Activated CD4-positive, alpha-beta memory T cell treated with anti-CD3 and anti-CD28 coated beads for 36 hours (primary cell): Measurements from ENCODE around the gene NAPSA. TPM values are rescaled to one million over a fixed set of nuclear protein-coding genes. Genes with fewer than 3 reads are reported as not detected.
A peak's percentile ranks its signal among the peaks of the same experiment; 100 is the strongest.

Source experiments
- CTCF ChIA-PET: fragments of 350-600 bp; sonication (Branson Sonifier 250); formaldehyde crosslinking; loops from one replicate; lab custom pipeline; 2021; ENCODE audit warnings: antibody characterized with exemption, inconsistent platforms; lab: Charles Lee
- POLR2A ChIA-PET: fragments of 350-600 bp; sonication (Branson Sonifier 250); formaldehyde crosslinking; loops from one replicate; lab custom pipeline; 2021; ENCODE audit warnings: antibody characterized with exemption; lab: Charles Lee
- DNase-seq: peaks from one replicate; pipeline ENCODE4 v3.0.0-alpha.2; 2020
- H3K27ac Mint-ChIP-seq: one replicate; pipeline ENCODE4 v1.8.0; 2021; ENCODE audit warnings: mixed read lengths
- H3K27me3 Mint-ChIP-seq: one replicate; pipeline ENCODE4 v1.8.0; 2021; ENCODE audit warnings: mixed read lengths
- H3K36me3 Mint-ChIP-seq: one replicate; pipeline ENCODE4 v1.8.0; 2021; ENCODE audit warnings: mixed read lengths
- H3K4me1 Mint-ChIP-seq: one replicate; pipeline ENCODE4 v1.8.0; 2021; ENCODE audit warnings: low read depth, mixed read lengths
- H3K4me3 Mint-ChIP-seq: one replicate; pipeline ENCODE4 v1.8.0; 2021; ENCODE audit warnings: mild to moderate bottlenecking, mixed read lengths
- H3K9me3 Mint-ChIP-seq: one replicate; pipeline ENCODE4 v1.8.0; 2021; ENCODE audit warnings: mixed read lengths
- intact Hi-C: fragments of 100-400 bp; cut with micrococcal nuclease; formaldehyde crosslinking; loops from one replicate; pipeline ENCODE4 v1.15.1; 2023
- total RNA-seq, 2 experiments: library from RNA; stranded (reverse); gene quantifications; one replicate each; pipeline ENCODE4 v1.2.3, GENCODE V29; 2021

Gene NAPSA
- total RNA-seq, 2 experiments from 2014 or later = 88.8 to 99.8 TPM

DNA sequence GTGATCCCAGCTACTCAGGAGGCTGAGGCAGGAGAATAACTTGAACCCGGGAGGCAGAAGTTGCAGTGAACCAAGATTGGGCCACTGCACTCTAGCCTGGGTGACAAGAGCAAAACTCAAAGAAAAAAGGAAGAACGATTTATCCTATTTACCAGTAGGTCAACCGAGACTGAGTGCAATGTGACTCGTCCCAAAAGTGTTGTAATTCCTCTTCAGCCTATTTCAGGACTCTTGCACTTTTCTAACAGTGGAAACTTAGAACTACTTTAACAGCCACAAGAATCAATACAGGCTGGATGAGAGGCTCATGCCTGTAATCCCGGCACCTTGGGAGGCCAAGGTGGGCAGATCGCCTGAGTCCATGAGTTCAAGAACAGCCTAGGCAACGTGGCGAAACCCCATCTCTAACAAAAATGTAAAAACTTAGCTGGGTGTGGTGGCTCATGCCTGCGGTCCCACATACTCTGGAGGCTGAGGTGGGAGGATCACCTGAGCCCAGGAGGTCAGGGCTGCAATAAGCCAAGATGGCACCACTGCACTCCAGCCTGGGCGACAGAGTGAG is 6.6 kb upstream of the NAPSA start:
- ChIA-PET POLR2A (no interaction called here), CTCF (no interaction called here)
- H3K4me1 Mint-ChIP-seq = peaks cover 29% of the 10 kb centered on the region
- H3K9me3 Mint-ChIP-seq = no peaks in the 10 kb centered on the region
- H3K4me3 Mint-ChIP-seq = no peak overlapping the region
- peaks cover 3% of the 10 kb centered on the region for H3K36me3 Mint-ChIP-seq
- no peaks in the 10 kb centered on the region for H3K27me3 Mint-ChIP-seq
- no peak for DNase-seq
- no peak overlapping the region for H3K27ac Mint-ChIP-seq
- intact Hi-C loops = no loop called here

DNA sequence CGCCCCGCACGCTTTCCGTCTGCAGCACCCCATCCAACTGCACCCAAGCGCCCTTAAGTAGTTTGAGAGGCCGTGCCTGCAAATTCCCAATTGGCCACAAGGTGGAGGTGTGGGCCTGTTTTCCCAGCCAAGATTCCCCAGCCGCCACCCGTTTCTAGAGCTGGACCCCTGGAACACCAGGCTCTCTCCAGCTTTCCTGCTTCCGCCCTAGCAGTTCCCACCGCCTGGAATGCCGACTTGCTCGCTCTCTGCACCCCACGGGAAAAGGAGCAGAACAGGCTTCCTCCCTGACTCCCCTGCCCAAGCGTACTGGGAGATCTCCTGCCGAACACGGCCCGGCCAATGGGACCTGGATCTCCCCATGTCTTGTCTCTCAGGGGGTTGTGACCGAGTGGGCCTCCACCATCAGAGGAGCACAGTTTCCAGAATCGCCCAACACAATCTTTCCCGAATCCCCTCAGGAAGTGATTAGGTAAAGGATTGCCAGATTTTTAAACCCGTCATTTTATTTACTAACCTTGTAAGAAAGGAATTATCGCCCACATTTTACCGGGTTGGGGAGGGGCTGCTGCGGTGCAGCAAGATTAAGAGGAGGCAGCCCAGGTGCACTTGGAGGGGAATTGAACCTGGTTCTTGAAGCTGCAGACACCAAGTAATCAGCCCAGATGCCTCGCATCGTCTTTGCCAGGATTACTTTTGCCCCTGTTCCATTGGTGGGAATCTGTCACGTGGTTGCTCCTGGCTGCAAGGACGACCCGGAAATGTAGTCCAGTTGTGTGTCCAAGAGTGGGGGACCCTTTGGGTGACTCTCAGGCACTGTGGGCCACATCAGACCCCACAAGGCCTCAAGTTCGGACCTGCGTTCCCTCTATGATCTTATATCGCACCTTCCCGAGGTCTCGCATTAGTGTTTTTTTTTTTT is 3.5 kb upstream of the NAPSA start:
- H3K4me1 Mint-ChIP-seq = peaks cover 35% of the 10 kb centered on the region
- ChIA-PET POLR2A (interaction anchor here (1.0 to 1.9 kb wide), 2 partner anchors 11 to 18 kb away, joined by 3 to 12 read pairs; no protein-coding TSS in a partner anchor), CTCF (interaction anchor here (0.7 to 6.5 kb wide), 17 partner anchors 9 to 728 kb away, joined by 3 to 60 read pairs (median 5); partner anchors contain the start of gene POLD1)
- DNase-seq = peak; percentile 88
- peak overlapping the region; percentile 94 for H3K4me3 Mint-ChIP-seq
- no peaks in the 10 kb centered on the region for H3K27me3 Mint-ChIP-seq
- H3K27ac Mint-ChIP-seq = peak overlapping the region; percentile 93
- no peaks in the 10 kb centered on the region for H3K36me3 Mint-ChIP-seq
- intact Hi-C loops = loop anchor here (1.0 to 5.0 kb wide), 4 partner anchors 7 to 117 kb away; partner anchors contain the start of gene NR1H2
- H3K9me3 Mint-ChIP-seq = no peaks in the 10 kb centered on the region

DNA sequence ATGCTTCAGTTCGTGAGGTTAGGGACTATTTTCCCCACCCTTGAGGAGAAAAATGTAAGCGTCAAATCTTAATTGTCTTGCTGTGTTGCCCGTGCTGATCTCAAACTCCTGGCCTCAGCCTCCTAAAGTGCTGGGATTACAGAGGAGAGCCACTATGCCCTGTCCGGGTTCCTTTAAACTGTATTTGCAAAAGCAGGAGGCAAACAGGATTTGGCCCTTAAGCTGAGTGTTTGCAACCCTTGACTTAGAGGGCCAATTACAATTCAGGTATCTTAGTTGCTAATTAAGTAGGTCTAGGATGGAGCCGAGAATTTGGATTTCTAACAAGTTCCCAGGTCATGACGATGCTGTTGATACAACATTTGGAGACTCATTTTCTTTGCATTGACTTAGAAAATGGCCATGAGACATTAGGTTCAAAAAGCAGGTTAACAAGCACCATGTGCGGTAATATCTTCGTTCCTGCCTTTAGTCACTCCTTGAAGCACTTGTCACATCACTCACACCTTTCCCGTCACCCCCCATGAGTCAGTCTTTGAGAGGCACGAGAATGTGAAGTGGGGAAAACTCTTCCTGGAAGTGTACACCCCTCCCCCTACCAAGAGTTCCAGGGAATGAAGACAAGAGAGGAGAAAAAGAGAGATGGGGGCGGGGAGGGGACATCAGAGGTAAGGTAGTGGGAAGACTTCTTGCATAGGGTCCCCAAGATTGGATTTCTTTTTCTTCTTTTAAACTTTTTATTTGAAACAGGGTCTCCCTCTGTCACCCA is 2.6 kb downstream of the NAPSA start:
- peak; percentile 79 for DNase-seq
- intact Hi-C loops = loop anchor here (1.0 to 2.0 kb wide), 2 partner anchors 16 to 34 kb away; partner anchors contain the start of gene KCNC3
- ChIA-PET POLR2A (interaction anchor here (0.8 to 1.7 kb wide), 4 partner anchors 13 to 53 kb away, joined by 3 to 4 read pairs (median 3); partner anchors contain the start of genes NR1H2 and POLD1), CTCF (interaction anchor here (1.9 kb wide), 1 partner anchor 13 kb away, joined by 8 read pairs; the partner anchor contains the start of gene NR1H2)
- Mint-ChIP-seq H3K36me3 (peaks cover 42% of the 10 kb centered on the region), H3K9me3 (no peaks in the 10 kb centered on the region), H3K27me3 (no peaks in the 10 kb centered on the region), H3K4me3 (peak overlapping the region; percentile 46), H3K27ac (peak overlapping the region; percentile 93), H3K4me1 (peaks cover 80% of the 10 kb centered on the region)

DNA sequence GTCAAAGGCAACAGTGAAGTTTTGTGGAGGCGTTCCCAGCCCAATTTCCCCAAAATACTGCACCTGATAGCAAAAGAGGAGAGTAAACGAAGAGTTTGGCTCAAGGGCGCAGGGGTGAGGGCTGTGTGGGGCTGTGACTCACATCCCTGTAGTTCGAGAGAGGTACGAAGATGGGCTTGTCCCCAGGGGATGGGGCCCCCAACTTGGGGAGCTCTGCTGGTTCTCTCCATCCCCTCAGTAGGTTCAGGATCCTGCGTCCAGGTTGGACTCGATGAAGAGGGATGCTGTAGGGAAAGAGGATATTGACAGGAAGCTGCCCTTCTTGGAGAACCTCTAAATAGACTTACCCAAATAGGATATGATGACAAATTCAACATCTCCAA is 3.4 kb downstream of the NAPSA start:
- ChIA-PET CTCF (no interaction called here), POLR2A (interaction anchor here (1.0 to 1.7 kb wide), 3 partner anchors 14 to 54 kb away, joined by 3 to 4 read pairs (median 3); partner anchors contain the start of genes NR1H2 and POLD1)
- Mint-ChIP-seq H3K4me3 (peak overlapping the region; percentile 46), H3K27ac (peak overlapping the region; percentile 93), H3K27me3 (no peaks in the 10 kb centered on the region), H3K9me3 (no peaks in the 10 kb centered on the region), H3K4me1 (peaks cover 81% of the 10 kb centered on the region), H3K36me3 (peaks cover 42% of the 10 kb centered on the region)
- intact Hi-C loops = loop anchor here (2.0 kb wide), 1 partner anchor 33 kb away; the partner anchor contains the start of gene KCNC3
- peak; percentile 51 for DNase-seq

DNA sequence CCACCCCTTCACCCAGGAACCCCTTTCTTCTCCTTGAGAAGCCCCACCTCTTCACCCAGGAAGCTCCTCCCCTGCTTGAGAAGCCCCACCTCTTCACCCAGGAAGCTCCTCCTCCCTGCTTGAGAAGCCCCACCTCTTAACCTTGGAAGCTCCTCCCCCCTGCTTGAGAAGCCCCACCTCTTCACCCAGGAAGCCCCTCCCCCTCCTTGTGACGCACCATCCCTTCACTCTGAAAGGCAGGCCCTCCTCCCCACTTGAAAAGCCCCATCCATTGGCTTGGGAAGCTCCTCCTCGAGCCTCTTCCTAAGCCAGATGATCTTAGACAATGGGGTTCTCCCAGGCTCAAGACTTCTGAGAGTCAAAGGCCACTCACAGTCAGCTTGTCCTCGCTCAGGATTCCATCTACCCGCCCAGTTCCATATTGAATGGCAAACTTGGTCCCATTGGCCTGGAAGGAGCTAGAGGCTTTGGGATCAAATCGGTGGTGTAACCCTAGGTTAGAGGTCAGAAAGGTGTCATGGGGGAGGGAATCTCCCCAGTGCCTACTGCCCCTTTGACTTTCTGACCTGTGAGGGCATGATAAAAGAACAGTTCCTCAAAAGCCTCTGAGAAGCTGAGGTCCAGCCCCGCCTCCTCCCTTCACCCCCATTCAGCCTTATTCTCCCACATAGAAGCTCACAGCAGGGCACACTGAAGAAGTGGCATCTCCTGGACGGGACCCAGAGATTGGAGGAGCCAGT is 4.0 kb downstream of the NAPSA start:
- intact Hi-C loops = loop anchor here (2.0 kb wide), 1 partner anchor 33 kb away; the partner anchor contains the start of gene KCNC3
- ChIA-PET POLR2A (interaction anchor here (1.3 to 1.7 kb wide), 2 partner anchors 15 to 23 kb away, joined by 3 to 4 read pairs; partner anchors contain the start of genes NR1H2 and POLD1), CTCF (interaction anchor here (1.0 to 1.7 kb wide), 2 partner anchors 15 to 99 kb away, joined by 3 to 4 read pairs; partner anchors contain the start of gene NR1H2)
- Mint-ChIP-seq H3K27me3 (no peaks in the 10 kb centered on the region), H3K4me3 (peak overlapping the region; percentile 46), H3K27ac (peak overlapping the region; percentile 93), H3K36me3 (peaks cover 42% of the 10 kb centered on the region), H3K4me1 (peaks cover 81% of the 10 kb centered on the region), H3K9me3 (no peaks in the 10 kb centered on the region)
- DNase-seq = peak; percentile 68

DNA sequence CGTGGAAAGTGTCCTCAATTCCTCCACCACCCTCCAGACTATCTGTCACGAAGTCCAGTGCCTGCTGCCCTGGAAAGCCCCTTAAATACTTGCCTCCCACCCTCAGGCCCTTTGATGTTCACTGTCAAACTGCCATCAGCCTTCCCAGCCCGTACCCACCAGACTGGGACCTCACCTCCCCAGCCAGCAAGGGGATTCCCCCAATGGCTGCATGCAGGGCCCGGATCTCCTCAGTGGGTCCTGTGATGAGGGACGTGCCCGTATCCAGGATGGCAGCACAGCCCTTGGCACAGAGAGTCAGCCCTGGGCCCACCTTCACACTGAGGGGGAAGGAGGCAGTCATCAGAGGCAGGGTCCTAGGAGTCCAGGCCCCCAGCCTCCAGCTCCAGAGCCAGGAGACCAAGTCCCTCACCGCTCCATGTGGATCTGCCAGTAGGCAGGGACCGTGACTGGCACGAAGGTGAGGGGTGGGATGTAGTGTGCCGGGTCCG is 6.1 kb downstream of the NAPSA start:
- Mint-ChIP-seq H3K4me1 (peaks cover 67% of the 10 kb centered on the region), H3K36me3 (peaks cover 42% of the 10 kb centered on the region), H3K9me3 (no peaks in the 10 kb centered on the region), H3K27ac (peak overlapping the region; percentile 93), H3K4me3 (peak overlapping the region; percentile 81), H3K27me3 (no peaks in the 10 kb centered on the region)
- intact Hi-C loops = loop anchor here (5.0 kb wide), 2 partner anchors 198 to 423 kb away; no protein-coding TSS in a partner anchor
- POLR2A ChIA-PET = interaction anchor here (2.7 kb wide), 1 partner anchor 9 kb away, joined by 12 read pairs; no protein-coding TSS in a partner anchor
- CTCF ChIA-PET = interaction anchor here (1.4 kb wide), 1 partner anchor 10 kb away, joined by 4 read pairs; no protein-coding TSS in a partner anchor
- DNase-seq = no peak

DNA sequence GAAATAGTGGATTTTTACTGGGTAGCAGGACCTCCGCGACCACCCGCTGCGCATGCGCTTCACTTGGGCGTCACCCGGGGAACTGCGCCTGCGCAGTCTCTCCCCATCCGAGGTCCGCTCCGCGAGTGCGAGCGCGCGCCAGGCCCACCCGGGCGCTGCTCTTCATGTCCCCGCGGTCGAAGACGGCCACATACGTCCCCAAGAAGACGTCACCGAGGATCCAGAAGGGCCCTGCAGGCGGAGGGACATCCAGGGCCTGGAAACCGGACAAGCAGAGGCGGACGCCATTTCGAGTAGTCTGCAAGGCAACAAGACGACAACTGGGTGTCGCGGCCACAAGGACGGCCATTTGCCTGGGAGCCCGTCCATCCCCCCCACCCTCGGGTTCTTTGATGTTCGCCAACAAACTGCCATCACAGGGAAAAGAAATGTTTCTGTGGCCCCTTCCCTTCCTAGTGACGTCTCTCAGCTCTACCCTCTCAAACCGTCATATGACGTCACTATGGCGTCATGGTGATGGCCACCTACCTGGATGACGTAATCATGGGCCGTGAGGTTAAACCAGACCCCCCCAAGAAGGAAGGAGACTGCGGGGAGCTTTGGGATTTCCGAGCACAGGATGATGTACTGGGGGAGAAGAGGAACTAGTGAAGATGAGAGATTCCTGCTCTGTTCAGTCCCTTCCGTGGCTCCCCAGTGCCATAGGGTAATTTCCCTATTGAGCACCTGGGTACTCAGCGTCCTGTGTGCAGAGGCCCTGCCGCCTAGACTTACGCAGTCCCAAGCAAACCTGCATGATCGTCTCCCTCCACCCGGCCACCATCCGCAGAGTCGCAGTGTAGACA is 6.7 kb downstream of the NAPSA start:
- intact Hi-C loops = loop anchor here (5.0 kb wide), 2 partner anchors 199 to 424 kb away; no protein-coding TSS in a partner anchor

DNA sequence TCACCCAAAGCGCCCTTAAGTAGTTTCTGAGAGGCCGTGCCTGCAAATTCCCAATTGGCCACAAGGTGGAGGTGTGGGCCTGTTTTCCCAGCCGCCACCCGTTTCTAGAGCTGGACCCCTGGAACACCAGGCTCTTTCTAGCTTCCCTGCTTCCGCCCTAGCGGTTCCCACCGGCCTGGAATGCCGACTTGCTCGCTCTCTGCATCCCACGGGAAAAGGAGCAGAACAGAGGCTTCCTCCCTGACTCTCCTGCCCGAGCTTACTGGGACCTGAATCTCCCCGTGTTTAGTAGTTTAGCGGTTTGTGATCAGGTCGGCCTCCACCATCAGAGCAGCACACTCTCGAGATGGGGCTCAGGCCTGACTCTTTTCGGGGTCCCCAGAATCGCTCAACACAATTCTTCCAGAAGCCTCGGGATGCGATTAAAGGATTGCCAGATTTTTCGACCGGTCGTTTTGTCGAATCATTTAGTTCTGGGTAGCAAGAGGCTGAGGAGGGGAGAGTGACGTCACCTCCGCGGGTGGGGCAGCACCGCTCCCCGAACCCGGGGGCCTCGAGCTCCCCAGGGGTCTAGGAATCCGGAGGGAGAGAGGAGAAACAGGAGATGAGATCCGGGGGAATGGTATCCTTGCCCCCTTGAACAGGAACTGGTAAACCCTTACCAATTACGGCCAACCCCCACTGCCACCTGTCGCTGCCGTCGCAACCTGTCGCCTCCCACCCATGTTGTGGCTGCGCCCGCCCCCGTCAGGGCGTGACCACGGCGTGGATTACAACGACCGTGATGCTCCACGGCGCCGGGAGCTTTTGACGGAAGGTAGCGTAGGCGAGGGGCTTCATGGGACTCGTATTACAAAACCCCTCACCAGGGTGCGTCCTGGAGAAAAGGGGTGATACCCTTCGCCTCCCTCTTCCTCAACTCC is 8.0 kb downstream of the NAPSA start:
- CTCF ChIA-PET = interaction anchor here (0.6 to 2.8 kb wide), 35 partner anchors 11 to 565 kb away, joined by 3 to 60 read pairs (median 5); partner anchors contain the start of genes JOSD2, KCNC3, NAPSA and NR1H2

More for the DNA sequence above, 6.7 kb downstream of the NAPSA start:
- peaks cover 65% of the 10 kb centered on the region for H3K4me1 Mint-ChIP-seq
- H3K9me3 Mint-ChIP-seq = no peaks in the 10 kb centered on the region
- peaks cover 42% of the 10 kb centered on the region for H3K36me3 Mint-ChIP-seq
- ChIA-PET POLR2A (interaction anchor here (1.2 to 2.7 kb wide), 4 partner anchors 10 to 33 kb away, joined by 3 to 12 read pairs (median 8); partner anchors contain the start of gene POLD1), CTCF (interaction anchor here (1.4 to 2.8 kb wide), 8 partner anchors 9 to 424 kb away, joined by 4 to 60 read pairs (median 11); partner anchors contain the start of genes KCNC3, NAPSA, NR1H2 and POLD1)
- DNase-seq = peak; percentile 82
- H3K27me3 Mint-ChIP-seq = no peaks in the 10 kb centered on the region
- peak overlapping the region; percentile 81 for H3K4me3 Mint-ChIP-seq
- H3K27ac Mint-ChIP-seq = peak overlapping the region; percentile 93

More for the DNA sequence above, 8.0 kb downstream of the NAPSA start:
- intact Hi-C loops = loop anchor here (1.0 to 5.0 kb wide), 6 partner anchors 11 to 425 kb away; partner anchors contain the start of gene NR1H2
- POLR2A ChIA-PET = interaction anchor here (0.6 to 2.7 kb wide), 11 partner anchors 10 to 154 kb away, joined by 3 to 12 read pairs (median 3); partner anchors contain the start of genes GARIN5A, JOSD2, NR1H2 and POLD1
- Mint-ChIP-seq H3K36me3 (peaks cover 39% of the 10 kb centered on the region), H3K27me3 (no peaks in the 10 kb centered on the region), H3K27ac (peak overlapping the region; percentile 93), H3K4me3 (peak overlapping the region; percentile 81), H3K9me3 (no peaks in the 10 kb centered on the region), H3K4me1 (peaks cover 53% of the 10 kb centered on the region)
- DNase-seq = peak; percentile 92
